Naive thymus-derived CD8-positive, alpha-beta T cell (primary cell): ENCODE measurements around the gene PPIE. TPM values are rescaled to one million over a fixed set of nuclear protein-coding genes. Genes with fewer than 3 reads are reported as not detected.
A peak's percentile ranks its signal among the peaks of the same experiment; 100 is the strongest.

Source experiments
- ATAC-seq, 2 donors: fragments of 150-1000 bp; cut with Tn5 transposase in 1 of 2; sonication (Bioruptor Pico), chemical (Tn5 transposase) in 1 of 2; 1 replicate in 1 of 2; 2 replicates in 1 of 2; pipeline ENCODE4 v1.10.0; 2021; ENCODE audit warnings: mild to moderate bottlenecking in 2 of 2, moderate library complexity in 2 of 2
- POLR2A ChIA-PET: fragments of 350-600 bp; sonication (Branson Sonifier 250); formaldehyde crosslinking; loops from one replicate; lab custom pipeline; 2021; ENCODE audit warnings: antibody characterized with exemption; lab: Charles Lee
- DNase-seq, 10 donors: peaks; one replicate each; pipeline versions ENCODE4 v3.0.0 to v3.0.0-alpha.2; 2020 to 2022
- H3K27ac Mint-ChIP-seq, 10 donors: one replicate each; pipeline ENCODE4 v1.8.0; 2020 to 2022; ENCODE audit warnings: mild to moderate bottlenecking in 10 of 10, mixed read lengths in 10 of 10, moderate library complexity in 4 of 10, inconsistent platforms in 1 of 10
- H3K27me3 Mint-ChIP-seq, 5 donors: one replicate each; pipeline ENCODE4 v1.8.0; 2021 to 2022; ENCODE audit warnings: mixed read lengths in 5 of 5
- H3K36me3 Mint-ChIP-seq, 3 donors: one replicate each; pipeline ENCODE4 v1.8.0; 2020 to 2022; ENCODE audit warnings: mixed read lengths in 3 of 3, mild to moderate bottlenecking in 2 of 3, inconsistent platforms in 1 of 3
- H3K4me1 Mint-ChIP-seq, 4 donors: one replicate each; pipeline ENCODE4 v1.8.0; 2021 to 2022; ENCODE audit warnings: mixed read lengths in 4 of 4
- H3K4me3 Mint-ChIP-seq, 10 donors: one replicate each; pipeline ENCODE4 v1.8.0; 2020 to 2022; ENCODE audit warnings: mild to moderate bottlenecking in 10 of 10, mixed read lengths in 10 of 10, moderate library complexity in 6 of 10, inconsistent platforms in 1 of 10
- H3K9me3 Mint-ChIP-seq, 9 donors: one replicate each; pipeline ENCODE4 v1.8.0; 2020 to 2022; ENCODE audit warnings: mixed read lengths in 9 of 9, mild to moderate bottlenecking in 3 of 9, inconsistent platforms in 1 of 9, moderate library complexity in 1 of 9
- polyA plus RNA-seq, 3 donors: library from polyadenylated mRNA; unstranded; fragments of 300-500 nt; fragmentation: Illumina TruSeq; gene quantifications; one replicate each; pipeline ENCODE4 v1.2.3, GENCODE V29; 2021
- total RNA-seq, 8 experiments: library from RNA in 2 of 8; stranded (reverse) in 2 of 8; gene quantifications; one replicate each; pipeline ENCODE4 v1.2.3 and lab custom pipeline; 2021 to 2026

PPIE gene
- total RNA-seq = 10 to 100 TPM; 86.9 to 88.3 TPM
- 100 to 1,000 TPM; 101 to 123 (median 102) TPM for polyA plus RNA-seq
- 53.4 to 98.6 (median 68.5) reads per million in 6 experiments for total RNA-seq (lab: John Stamatoyannopoulos, UW)

DNA sequence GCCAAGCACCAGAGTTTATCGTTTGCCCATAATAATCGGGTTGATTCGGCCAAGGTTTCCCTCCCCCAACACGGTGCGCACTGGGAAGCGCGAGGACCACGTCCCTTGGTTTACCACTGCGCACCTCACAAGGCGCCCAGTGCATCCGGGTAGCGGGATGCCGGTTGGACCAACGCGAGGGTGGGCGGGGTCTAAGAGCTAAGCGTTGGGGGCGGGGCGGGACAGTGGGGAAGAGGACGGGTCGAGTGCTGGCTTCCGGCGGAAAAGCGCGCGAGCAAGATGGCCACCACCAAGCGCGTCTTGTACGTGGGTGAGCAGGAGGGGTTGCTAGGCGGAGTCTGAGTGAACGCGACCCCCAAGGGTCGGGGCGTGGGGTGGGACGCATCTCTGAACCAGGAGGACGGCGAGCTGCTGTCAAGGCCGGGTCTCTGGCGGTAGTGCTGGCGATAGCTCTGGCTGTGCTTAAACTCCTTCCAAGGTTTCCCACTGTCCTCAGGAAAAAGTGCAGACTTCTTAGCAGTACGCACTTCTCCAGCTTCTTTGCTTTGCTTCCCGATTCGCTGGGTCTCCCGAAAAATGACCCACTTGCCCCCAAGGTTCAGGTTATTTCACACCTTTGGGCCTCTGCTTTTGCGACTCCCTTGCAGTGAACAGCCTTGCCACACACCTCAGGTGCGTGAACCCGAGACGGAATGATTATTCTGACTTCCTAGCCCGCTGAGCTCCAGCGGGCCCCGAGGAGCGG lies at the start of gene PPIE:
Gene PPIE, plus strand, starts transcription at position 261 of the 745 bp plus-strand sequence. Its CDS starts 19 bp downstream, at position 280.
- H3K9me3 Mint-ChIP-seq = no peaks in the 10 kb centered on the region
- peak within 1 kb of the TSS; percentile 89 to 99 (median 97) for H3K4me3 Mint-ChIP-seq
- H3K27me3 Mint-ChIP-seq = peaks cover 3 to 36% (median 12%) of the 10 kb centered on the region in 5 donors
- peak within 1 kb of the TSS; percentile 80 to 99 (median 97) for H3K27ac Mint-ChIP-seq
- DNase-seq (peak; percentile 75 to 96 (median 88)), ATAC-seq (peak; percentile 97)
- H3K36me3 Mint-ChIP-seq = peaks cover 5 to 37% (median 11%) of the 10 kb centered on the region in 3 donors
- peaks cover 18 to 43% (median 41%) of the 10 kb centered on the region in 4 donors for H3K4me1 Mint-ChIP-seq
- POLR2A ChIA-PET = interaction anchor here (0.6 to 2.6 kb wide), 18 partner anchors 14 to 1241 kb away, joined by 3 to 28 read pairs (median 4); partner anchors contain the start of genes BMP8B, CITED4, HPCAL4 and ZMPSTE24

DNA sequence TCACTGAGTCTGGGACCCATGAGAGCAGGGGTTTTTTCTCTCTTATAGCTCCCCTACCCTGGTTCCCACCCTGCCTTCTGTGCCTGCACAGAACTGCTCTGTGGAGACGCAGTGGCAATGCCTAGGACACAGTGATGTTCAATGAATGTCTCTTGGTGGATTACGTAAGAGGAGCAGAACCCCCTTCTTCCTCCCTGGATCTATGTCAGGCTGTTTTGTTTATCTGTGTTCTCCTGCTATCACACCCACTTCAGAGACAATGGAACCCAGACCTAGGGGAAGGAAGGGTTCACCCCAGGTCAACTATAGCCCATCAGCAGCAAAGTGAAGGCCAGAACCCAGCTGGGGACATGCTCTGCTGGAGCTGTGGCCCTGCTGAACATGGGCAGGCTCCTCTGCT lies 49.5 kb upstream of the PPIE start:
- peaks cover 0 to 4% (median 0%) of the 10 kb centered on the region in 3 donors for H3K36me3 Mint-ChIP-seq
- ATAC-seq (no peak), DNase-seq (no peak)
- H3K4me1 Mint-ChIP-seq = peaks cover 29 to 48% (median 42%) of the 10 kb centered on the region in 4 donors
- peak overlapping the region in 4 of 10 donors; percentile 25 to 81 (median 49) for H3K27ac Mint-ChIP-seq
- POLR2A ChIA-PET = interaction anchor here (4.9 kb wide), 1 partner anchor 17 kb away, joined by 37 read pairs; the partner anchor contains the start of gene NT5C1A
- H3K9me3 Mint-ChIP-seq = no peaks in the 10 kb centered on the region
- peak overlapping the region in 2 of 10 donors; percentile 29 to 96 for H3K4me3 Mint-ChIP-seq
- peaks cover 2 to 33% (median 8%) of the 10 kb centered on the region in 5 donors for H3K27me3 Mint-ChIP-seq

- Mint-ChIP-seq H3K9me3 (no peaks in the 10 kb centered on the region), H3K4me3 (peak overlapping the region in 7 of 10 donors; percentile 80 to 97 (median 87)), H3K27ac (peak overlapping the region in 6 of 10 donors; percentile 44 to 95 (median 79)), H3K27me3 (peaks cover 2 to 36% (median 8%) of the 10 kb centered on the region in 5 donors), H3K36me3 (peaks cover 0 to 4% (median 0%) of the 10 kb centered on the region in 3 donors), H3K4me1 (peaks cover 28 to 49% (median 39%) of the 10 kb centered on the region in 4 donors)
- POLR2A ChIA-PET = interaction anchor here (4.9 kb wide), 1 partner anchor 18 kb away, joined by 37 read pairs; the partner anchor contains the start of gene NT5C1A
- ATAC-seq = no peak
- DNase-seq = no peak
These were observed 49.0 kb upstream of the PPIE start for GRCh38 chr1:39689635-39690034.

DNA sequence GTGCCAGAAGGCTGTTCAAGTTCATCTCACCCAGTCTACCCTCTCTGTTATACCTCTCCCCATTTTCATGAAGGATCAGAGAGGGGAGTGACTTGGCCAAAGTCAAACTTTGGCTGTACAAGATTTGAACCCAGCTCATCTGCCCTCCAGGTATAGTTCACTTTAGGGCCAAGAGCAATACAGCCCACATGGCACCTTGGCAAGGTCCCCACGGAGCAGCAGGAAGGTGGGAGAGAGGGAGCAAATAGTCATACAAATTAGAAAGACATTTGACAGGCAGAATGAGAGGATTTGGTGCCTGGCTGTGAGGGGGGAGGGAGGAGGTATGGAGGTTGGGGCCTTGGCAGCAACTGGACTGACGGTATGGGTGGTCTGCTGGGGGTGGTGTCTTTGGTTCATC lies 48.5 kb upstream of the PPIE start:
- Mint-ChIP-seq H3K9me3 (no peaks in the 10 kb centered on the region), H3K4me3 (peak overlapping the region; percentile 80 to 97 (median 87)), H3K27ac (peak overlapping the region in 9 of 10 donors; percentile 57 to 95 (median 89)), H3K36me3 (peaks cover 0 to 4% (median 0%) of the 10 kb centered on the region in 3 donors), H3K4me1 (peaks cover 24 to 47% (median 34%) of the 10 kb centered on the region in 4 donors), H3K27me3 (peaks cover 0 to 34% (median 5%) of the 10 kb centered on the region in 5 donors)
- POLR2A ChIA-PET = interaction anchor here (3.5 to 4.9 kb wide), 3 partner anchors 10 to 49 kb away, joined by 28 to 44 read pairs (median 37); partner anchors contain the start of genes NT5C1A and PPIE
- no peak for ATAC-seq
- DNase-seq = no peak

DNA sequence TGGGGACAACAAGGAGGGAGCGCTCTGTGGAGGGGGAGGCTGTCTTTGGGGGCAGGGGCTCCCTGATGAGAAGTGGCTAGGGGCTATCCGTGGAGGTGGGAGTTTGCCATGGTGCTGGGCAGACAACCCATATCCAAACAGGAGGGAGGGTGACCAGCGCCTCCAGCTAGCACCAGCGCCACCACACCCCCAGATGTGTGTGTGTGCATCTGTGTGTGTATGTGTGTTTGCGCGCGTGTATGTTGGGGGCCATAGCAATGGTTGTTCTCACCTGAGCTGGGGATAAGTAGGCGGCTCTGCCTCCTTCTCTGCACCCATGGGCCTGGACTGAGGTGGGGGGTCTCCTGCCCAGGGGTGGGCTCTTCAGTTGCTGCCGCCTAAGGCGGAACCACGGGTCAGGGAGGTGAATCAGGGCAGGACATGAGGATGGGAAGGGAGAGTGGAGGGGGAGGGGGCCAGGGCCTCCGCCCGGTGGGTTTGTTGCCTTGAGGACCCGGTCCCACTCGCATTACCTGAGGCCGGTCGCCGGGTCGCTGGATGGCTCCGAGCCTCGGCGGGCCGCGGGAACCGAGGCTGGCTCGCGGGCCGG lies 47.8 kb upstream of the PPIE start:
- Mint-ChIP-seq H3K27ac (peak overlapping the region; percentile 31 to 95 (median 90)), H3K27me3 (peaks cover 0 to 34% (median 5%) of the 10 kb centered on the region in 5 donors), H3K9me3 (no peaks in the 10 kb centered on the region), H3K4me3 (peak overlapping the region; percentile 80 to 97 (median 87)), H3K4me1 (peaks cover 24 to 47% (median 34%) of the 10 kb centered on the region in 4 donors), H3K36me3 (peaks cover 0 to 4% (median 0%) of the 10 kb centered on the region in 3 donors)
- POLR2A ChIA-PET = interaction anchor here (0.6 to 4.9 kb wide), 10 partner anchors 7 to 1534 kb away, joined by 3 to 44 read pairs (median 4); partner anchors contain the start of genes NT5C1A and PPIE
- ATAC-seq (peak; percentile 3 to 6), DNase-seq (peak in 1 of 10 donors; percentile 14)

GRCh38 chr1:39691383-39692151 lies 47.1 kb upstream of the PPIE start, which contains the start of gene HPCAL4:
Gene HPCAL4, minus strand, starts transcription at chr1:39691433. Its CDS starts 6,830 bp downstream, at chr1:39684603.
- Mint-ChIP-seq H3K27me3 (peaks cover 0 to 34% (median 2%) of the 10 kb centered on the region in 5 donors), H3K4me1 (peaks cover 22 to 47% (median 34%) of the 10 kb centered on the region in 4 donors), H3K9me3 (no peaks in the 10 kb centered on the region), H3K27ac (peak within 1 kb of the TSS; percentile 58 to 95 (median 90)), H3K4me3 (peak within 1 kb of the TSS; percentile 80 to 97 (median 87)), H3K36me3 (no peaks in the 10 kb centered on the region)
- ATAC-seq = peak; percentile 83 to 87
- POLR2A ChIA-PET = interaction anchor here (0.6 to 4.9 kb wide), 14 partner anchors 8 to 1700 kb away, joined by 3 to 44 read pairs (median 4); partner anchors contain the start of genes NT5C1A and PPIE
- peak; percentile 78 to 96 (median 88) for DNase-seq

DNA sequence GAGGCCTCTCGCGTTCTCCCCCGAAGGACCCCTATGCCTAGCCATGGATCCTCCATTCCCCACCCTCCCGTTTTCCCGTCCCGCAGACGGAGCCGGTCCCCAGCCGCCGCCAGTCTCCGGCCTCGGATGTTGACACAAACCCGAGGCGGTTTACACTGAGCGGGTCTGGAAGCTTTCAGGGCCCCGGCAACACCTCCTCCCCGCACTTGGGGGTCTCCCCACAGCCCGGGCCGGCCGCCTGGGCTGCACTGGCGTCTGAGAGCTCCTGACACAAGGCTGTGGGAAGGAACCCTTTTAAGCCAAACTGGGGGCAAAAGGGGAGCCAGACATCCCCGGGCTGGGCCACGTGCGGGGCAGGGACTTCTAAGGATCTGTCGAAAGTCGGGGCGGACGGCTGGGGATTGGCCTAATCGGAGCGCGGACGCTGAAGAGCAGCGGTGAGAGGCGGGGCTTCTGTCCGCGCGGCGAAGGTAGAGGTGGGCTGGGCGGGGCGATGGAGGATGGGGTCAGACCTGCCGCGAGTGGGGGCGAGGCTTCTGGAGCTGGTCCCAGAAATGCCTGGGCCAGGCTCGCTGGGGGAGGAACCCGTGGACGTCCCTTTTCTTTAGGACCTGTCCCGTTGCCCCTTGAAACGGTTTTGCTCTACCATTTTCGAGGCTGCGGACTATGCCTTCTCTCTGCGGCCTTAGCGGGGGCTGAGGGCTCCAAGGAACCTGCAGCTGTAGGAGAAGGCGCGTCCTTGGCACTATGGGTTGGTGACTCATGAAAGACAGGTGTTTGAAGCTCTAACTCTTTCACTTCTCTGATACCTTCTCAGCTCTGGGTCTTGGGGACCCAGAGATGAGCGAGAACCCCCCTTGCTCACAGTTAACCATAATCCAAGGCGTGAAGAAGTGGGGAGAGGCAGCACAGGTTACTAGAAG lies 46.3 kb upstream of the PPIE start:
- Mint-ChIP-seq H3K4me3 (peak overlapping the region; percentile 80 to 97 (median 86)), H3K36me3 (no peaks in the 10 kb centered on the region), H3K27ac (peak overlapping the region; percentile 35 to 95 (median 88)), H3K27me3 (peaks cover 0 to 36% (median 2%) of the 10 kb centered on the region in 5 donors), H3K9me3 (no peaks in the 10 kb centered on the region), H3K4me1 (peaks cover 23 to 47% (median 34%) of the 10 kb centered on the region in 4 donors)
- POLR2A ChIA-PET = interaction anchor here (0.6 to 4.9 kb wide), 12 partner anchors 9 to 1701 kb away, joined by 3 to 44 read pairs (median 4); partner anchors contain the start of genes NT5C1A and PPIE
- peak; percentile 11 to 16 for ATAC-seq
- peak in 7 of 10 donors; percentile 14 to 73 (median 38) for DNase-seq

DNA sequence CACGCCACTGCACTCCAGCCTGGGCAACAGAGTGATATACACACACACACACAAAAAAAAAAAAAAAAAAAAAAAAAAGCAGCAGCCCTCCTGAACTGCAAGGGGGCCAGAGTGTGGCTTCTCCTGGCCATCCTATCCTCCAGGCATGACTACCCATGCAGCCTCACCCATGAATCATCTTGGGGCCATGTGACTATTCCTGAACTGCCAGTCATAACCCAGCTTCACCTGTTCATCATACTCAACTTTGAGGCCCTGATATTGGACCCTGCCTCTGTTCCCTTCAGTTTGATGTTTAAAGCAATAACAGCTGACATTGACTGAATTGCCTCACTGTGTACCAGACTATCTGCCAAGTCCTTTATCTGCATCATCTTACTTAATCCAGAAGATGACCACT lies 44.7 kb upstream of the PPIE start:
- peaks cover 0 to 33% (median 2%) of the 10 kb centered on the region in 5 donors for H3K27me3 Mint-ChIP-seq
- H3K27ac Mint-ChIP-seq = peak overlapping the region in 5 of 10 donors; percentile 21 to 58 (median 42)
- peak overlapping the region in 2 of 10 donors; percentile 11 to 31 for H3K4me3 Mint-ChIP-seq

GRCh38 chr1:39695016-39695415 lies 43.7 kb upstream of the PPIE start:
- peaks cover 19 to 33% (median 19%) of the 10 kb centered on the region in 4 donors for H3K4me1 Mint-ChIP-seq
- peak overlapping the region in 4 of 10 donors; percentile 40 to 76 (median 52) for H3K27ac Mint-ChIP-seq
- H3K27me3 Mint-ChIP-seq = peaks cover 0 to 32% (median 2%) of the 10 kb centered on the region in 5 donors
- ATAC-seq = no peak
- POLR2A ChIA-PET = no interaction called here
- H3K36me3 Mint-ChIP-seq = no peaks in the 10 kb centered on the region
- no peak overlapping the region for H3K4me3 Mint-ChIP-seq
- DNase-seq = no peak
- H3K9me3 Mint-ChIP-seq = no peaks in the 10 kb centered on the region

More for the DNA sequence above, 44.7 kb upstream of the PPIE start:
- POLR2A ChIA-PET = interaction anchor here (1.7 to 4.9 kb wide), 2 partner anchors 7 to 22 kb away, joined by 4 to 37 read pairs; partner anchors contain the start of gene NT5C1A
- Mint-ChIP-seq H3K9me3 (no peaks in the 10 kb centered on the region), H3K4me1 (peaks cover 21 to 40% (median 27%) of the 10 kb centered on the region in 4 donors), H3K36me3 (no peaks in the 10 kb centered on the region)
- no peak for DNase-seq
- ATAC-seq = no peak

GRCh38 chr1:39696448-39696847 lies 42.2 kb upstream of the PPIE start:
- Mint-ChIP-seq H3K9me3 (no peaks in the 10 kb centered on the region), H3K36me3 (no peaks in the 10 kb centered on the region), H3K4me1 (peaks cover 6 to 21% (median 7%) of the 10 kb centered on the region in 4 donors), H3K4me3 (no peak overlapping the region), H3K27me3 (peaks cover 0 to 32% (median 9%) of the 10 kb centered on the region in 5 donors), H3K27ac (no peak overlapping the region)
- DNase-seq (no peak), ATAC-seq (no peak)
- POLR2A ChIA-PET = no interaction called here
